ENCODE measurements around the gene C1QL4.

The C1QL4 gene

GRCh38 chr12:49309386-49309785 is 27.6 kb downstream of the C1QL4 start:
- no peak for TF ChIP-seq GABPA (IDR thresholded peaks at IDR 0.05; ENCODE audit: low read depth)
- no peak overlapping the region for H3K27ac ChIP-seq (replicated peaks)
- no peaks in the 10 kb centered on the region for H3K27me3 ChIP-seq (ENCODE audit: insufficient read depth, poor library complexity, severe bottlenecking)
- DNase-seq (ENCODE audit: low read depth in 1 of 2, low spot score in 1 of 2), result no peak
- no peak overlapping the region for H3K4me3 ChIP-seq (replicated peaks; ENCODE audit: insufficient read depth, low read length)

GRCh38 chr12:49305762-49306510 is 31.1 kb downstream of the C1QL4 start:
- Histone ChIP-seq H3K4me3 (replicated peaks; ENCODE audit: insufficient read depth, low read length) (no peak overlapping the region), H3K27me3 (ENCODE audit: insufficient read depth, poor library complexity, severe bottlenecking) (no peaks in the 10 kb centered on the region), H3K27ac (replicated peaks) (no peak overlapping the region)
- TF ChIP-seq GABPA (IDR thresholded peaks at IDR 0.05; ENCODE audit: low read depth), result no peak
- TF ChIP-seq CTCF (IDR thresholded peaks at IDR 0.05; ENCODE audit: insufficient read depth, low read length), result no peak
- no peak for TF ChIP-seq POLR2AphosphoS5 (IDR thresholded peaks at IDR 0.05; ENCODE audit: low read depth)
- TF ChIP-seq REST (IDR thresholded peaks at IDR 0.05; ENCODE audit: insufficient replicate concordance, low read depth), result no peak
- no peak for TF ChIP-seq SPI1 (IDR thresholded peaks at IDR 0.05; ENCODE audit: borderline replicate concordance, low read depth)
- no peak for DNase-seq (ENCODE audit: low read depth in 1 of 2, low spot score in 1 of 2)

GRCh38 chr12:49304161-49304560 is 32.8 kb downstream of the C1QL4 start:
- TF ChIP-seq CTCF (IDR thresholded peaks at IDR 0.05; ENCODE audit: insufficient read depth, low read length), result no peak
- no peak for TF ChIP-seq REST (IDR thresholded peaks at IDR 0.05; ENCODE audit: insufficient replicate concordance, low read depth)
- TF ChIP-seq SPI1 (IDR thresholded peaks at IDR 0.05; ENCODE audit: borderline replicate concordance, low read depth), result no peak
- no peak for TF ChIP-seq GABPA (IDR thresholded peaks at IDR 0.05; ENCODE audit: low read depth)
- TF ChIP-seq POLR2AphosphoS5 (IDR thresholded peaks at IDR 0.05; ENCODE audit: low read depth), result no peak

GRCh38 chr12:49301760-49302159 is 35.2 kb downstream of the C1QL4 start:
- no peak for TF ChIP-seq GABPA (IDR thresholded peaks at IDR 0.05; ENCODE audit: low read depth)
- no peak for TF ChIP-seq CTCF (IDR thresholded peaks at IDR 0.05; ENCODE audit: insufficient read depth, low read length)
- no peak for TF ChIP-seq POLR2AphosphoS5 (IDR thresholded peaks at IDR 0.05; ENCODE audit: low read depth)
- no peak for TF ChIP-seq REST (IDR thresholded peaks at IDR 0.05; ENCODE audit: insufficient replicate concordance, low read depth)
- no peak for TF ChIP-seq SPI1 (IDR thresholded peaks at IDR 0.05; ENCODE audit: borderline replicate concordance, low read depth)
- Histone ChIP-seq H3K4me3 (replicated peaks; ENCODE audit: insufficient read depth, low read length) (no peak overlapping the region), H3K27me3 (ENCODE audit: insufficient read depth, poor library complexity, severe bottlenecking) (peaks cover 12% of the 10 kb centered on the region), H3K27ac (replicated peaks) (no peak overlapping the region)
- DNase-seq (ENCODE audit: low read depth in 1 of 2, low spot score in 1 of 2), result no peak

More at GRCh38 chr12:49304161-49304560, 32.8 kb downstream of the C1QL4 start:
- Histone ChIP-seq H3K27ac (replicated peaks) (no peak overlapping the region), H3K4me3 (replicated peaks; ENCODE audit: insufficient read depth, low read length) (no peak overlapping the region), H3K27me3 (ENCODE audit: insufficient read depth, poor library complexity, severe bottlenecking) (no peaks in the 10 kb centered on the region)
- DNase-seq (ENCODE audit: low read depth in 1 of 2, low spot score in 1 of 2), result no peak
